WTC11 (cell line): ENCODE data around the gene DDN. TPM values are rescaled to one million over a fixed set of nuclear protein-coding genes. Genes with fewer than 3 reads are reported as not detected.

Experiments
- ATAC-seq: fragments of 200-7000 bp; cut with Tn5 transposase; 2 replicates; pipeline ENCODE4 v1.10.0; 2021; ENCODE audit warnings: mild to moderate bottlenecking, moderate library complexity
- CTCF ChIA-PET: fragments of 300-600 bp; sonication (Branson Sonifier 250); formaldehyde crosslinking; loops from one replicate; lab custom pipeline; 2021; ENCODE audit warnings: antibody characterized with exemption; lab: Charles Lee
- POLR2A ChIA-PET: fragments of 350-600 bp; sonication (Branson Sonifier 250); formaldehyde crosslinking; loops from one replicate; lab custom pipeline; 2021; ENCODE audit warnings: antibody characterized with exemption; lab: Charles Lee
- DNase-seq: peaks from one replicate; pipeline ENCODE4 v3.0.0; 2021; ENCODE audit warnings: low spot score
- H3K27ac Mint-ChIP-seq: 2 replicates; pipeline ENCODE4 v1.8.0; 2021; ENCODE audit warnings: mixed read lengths
- H3K27me3 Mint-ChIP-seq: 2 replicates; pipeline ENCODE4 v1.8.0; 2021; ENCODE audit warnings: low read depth, mild to moderate bottlenecking, moderate library complexity, mixed read lengths
- H3K36me3 Mint-ChIP-seq: 2 replicates; pipeline ENCODE4 v1.8.0; 2021; ENCODE audit warnings: mixed read lengths
- H3K4me1 Mint-ChIP-seq: 2 replicates; pipeline ENCODE4 v1.8.0; 2022; ENCODE audit warnings: mixed read lengths
- H3K4me3 Mint-ChIP-seq: 2 replicates; pipeline ENCODE4 v1.8.0; 2021; ENCODE audit warnings: mild to moderate bottlenecking, moderate library complexity, mixed read lengths
- H3K9me3 Mint-ChIP-seq: 2 replicates; pipeline ENCODE4 v1.8.0; 2021; ENCODE audit warnings: mixed read lengths
- ETV6 ChIP-seq: sonication (generic); formaldehyde crosslinking; IDR thresholded peaks from 2 replicates; pipeline ENCODE4 v1.8.1; 2022; ENCODE audit warnings: mild to moderate bottlenecking, missing genetic modification reagents
- FOXP4 ChIP-seq: sonication (generic); formaldehyde crosslinking; IDR thresholded peaks from 2 replicates; pipeline ENCODE4 v1.8.0; 2022; ENCODE audit warnings: mild to moderate bottlenecking, missing genetic modification reagents
- JAZF1 ChIP-seq: fragments of 250-450 bp; sonication (Bioruptor Pico); IDR thresholded peaks from 2 replicates; pipeline ENCODE4 v1.9.0; 2021; ENCODE audit warnings: moderate library complexity, mild to moderate bottlenecking, inconsistent platforms
- NR1H2 ChIP-seq: sonication (generic); formaldehyde crosslinking; IDR thresholded peaks from 2 replicates; pipeline ENCODE4 v1.9.0; 2021; ENCODE audit warnings: mild to moderate bottlenecking, moderate library complexity, missing genetic modification reagents
- NR3C1 ChIP-seq: sonication (generic); formaldehyde crosslinking; conservative IDR thresholded peaks from 2 replicates; pipeline ENCODE4 v1.8.1; 2023; ENCODE audit warnings: low read depth, mild to moderate bottlenecking, missing genetic modification reagents
- PREB ChIP-seq: sonication (generic); formaldehyde crosslinking; IDR thresholded peaks from 2 replicates; pipeline ENCODE4 v1.8.1; 2022; ENCODE audit warnings: mild to moderate bottlenecking, missing genetic modification reagents, moderate library complexity, borderline replicate concordance
- RELA ChIP-seq: sonication (generic); formaldehyde crosslinking; IDR thresholded peaks from 2 replicates; pipeline ENCODE4 v1.8.1; 2022; ENCODE audit warnings: missing genetic modification reagents, mild to moderate bottlenecking, borderline replicate concordance
- RORB ChIP-seq: fragments of 250-450 bp; sonication (Bioruptor Pico); IDR thresholded peaks from 2 replicates; pipeline ENCODE4 v1.9.0; 2021; ENCODE audit warnings: mild to moderate bottlenecking
- SOX15 ChIP-seq: fragments of 250-450 bp; sonication (Bioruptor Pico); IDR thresholded peaks from 2 replicates; pipeline ENCODE4 v1.9.0; 2021; ENCODE audit warnings: mild to moderate bottlenecking
- SP1 ChIP-seq: sonication (generic); formaldehyde crosslinking; conservative IDR thresholded peaks from 2 replicates; pipeline ENCODE4 v1.8.1; 2022; ENCODE audit warnings: missing genetic modification reagents
- TEAD1 ChIP-seq: sonication (generic); formaldehyde crosslinking; IDR thresholded peaks from 2 replicates; pipeline ENCODE4 v1.8.0; 2022; ENCODE audit warnings: mild to moderate bottlenecking, missing genetic modification reagents
- ZNF138 ChIP-seq: sonication (generic); formaldehyde crosslinking; conservative IDR thresholded peaks from 2 replicates; pipeline ENCODE4 v1.8.1; 2022; ENCODE audit warnings: mild to moderate bottlenecking, moderate library complexity, missing genetic modification reagents
- ZNF219 ChIP-seq: sonication (generic); formaldehyde crosslinking; IDR thresholded peaks from 2 replicates; pipeline ENCODE4 v1.8.0; 2023; ENCODE audit warnings: missing genetic modification reagents, mild to moderate bottlenecking, borderline replicate concordance
- ZNF263 ChIP-seq: sonication (generic); formaldehyde crosslinking; IDR thresholded peaks from 2 replicates; pipeline ENCODE4 v1.8.1; 2022; ENCODE audit warnings: low read depth, mild to moderate bottlenecking, moderate library complexity, missing genetic modification reagents
- ZNF317 ChIP-seq: sonication (generic); formaldehyde crosslinking; IDR thresholded peaks from 2 replicates; pipeline ENCODE4 v1.8.1; 2023; ENCODE audit warnings: low read depth, mild to moderate bottlenecking, moderate library complexity, missing genetic modification reagents, borderline replicate concordance
- ZNF416 ChIP-seq: fragments of 250-450 bp; sonication (Bioruptor Pico); IDR thresholded peaks from 2 replicates; pipeline ENCODE4 v1.9.0; 2021; ENCODE audit warnings: mild to moderate bottlenecking, inconsistent platforms
- ZNF425 ChIP-seq: fragments of 250-450 bp; sonication (Bioruptor Pico); conservative IDR thresholded peaks from 2 replicates; pipeline ENCODE4 v1.9.0; 2021; ENCODE audit warnings: mild to moderate bottlenecking
- total RNA-seq: library from RNA; stranded (reverse); gene quantifications from 3 replicates; pipeline ENCODE4 v1.2.3, GENCODE V29; 2021

Gene DDN
- total RNA-seq, 1 experiment from 2014 or later: 0.33 TPM

GRCh38 chr12:48960834-48961233, 38.3 kb downstream of the DDN start:
- Mint-ChIP-seq H3K27me3 (peaks cover 7% of the 10 kb centered on the region; the same call in 1 of the 2 replicates), H3K4me1 (peaks cover 33% of the 10 kb centered on the region), H3K27ac (no peak overlapping the region), H3K4me3 (no peak overlapping the region), H3K36me3 (no peaks in the 10 kb centered on the region), H3K9me3 (no peaks in the 10 kb centered on the region)
- POLR2A ChIA-PET: no interaction called here
- CTCF ChIA-PET: interaction anchor here (1.3 to 1.5 kb wide), 2 partner anchors 27 to 36 kb away, joined by 5 to 7 read pairs; no protein-coding TSS in a partner anchor
- DNase-seq (no peak), ATAC-seq (no peak)
- TF ChIP-seq NR1H2 (CRISPR knock-in tag): no peak
- no peak for TF ChIP-seq ZNF219 (CRISPR knock-in tag)
- no peak for TF ChIP-seq RELA (CRISPR knock-in tag)
- TF ChIP-seq ETV6 (CRISPR knock-in tag): no peak
- TF ChIP-seq RORB (CRISPR knock-in tag): no peak
- no peak for TF ChIP-seq NR3C1 (CRISPR knock-in tag)
- no peak for TF ChIP-seq ZNF138 (CRISPR knock-in tag)
- no peak for TF ChIP-seq TEAD1 (CRISPR knock-in tag)
- TF ChIP-seq SOX15: no peak
- TF ChIP-seq SP1 (CRISPR knock-in tag): no peak
- no peak for TF ChIP-seq ZNF317 (CRISPR knock-in tag)
- no peak for TF ChIP-seq ZNF425 (CRISPR knock-in tag)
- no peak for TF ChIP-seq FOXP4 (CRISPR knock-in tag)
- no peak for TF ChIP-seq PREB (CRISPR knock-in tag)
- no peak for TF ChIP-seq ZNF263

GRCh38 chr12:48958049-48958388, 41.2 kb downstream of the DDN start:
- TF ChIP-seq JAZF1 (CRISPR knock-in tag) (no peak), ZNF416 (no peak)
- POLR2A ChIA-PET: interaction anchor here (0.6 to 1.8 kb wide), 8 partner anchors 10 to 384 kb away, joined by 3 to 10 read pairs (median 5); partner anchors contain the start of genes DDX23 and FKBP11
- no peak for ATAC-seq

More at GRCh38 chr12:48958049-48958388, 41.2 kb downstream of the DDN start:
- H3K36me3 Mint-ChIP-seq: peaks cover 11% of the 10 kb centered on the region
- H3K9me3 Mint-ChIP-seq: no peaks in the 10 kb centered on the region
- CTCF ChIA-PET: interaction anchor here (0.7 to 3.6 kb wide), 17 partner anchors 8 to 205 kb away, joined by 3 to 38 read pairs (median 10); partner anchors contain the start of genes WNT1 and WNT10B
- H3K4me1 Mint-ChIP-seq: peaks cover 31% of the 10 kb centered on the region
- H3K27me3 Mint-ChIP-seq: peaks cover 7% of the 10 kb centered on the region; the same call in 1 of the 2 replicates
- peak overlapping the region; percentile 95 for H3K4me3 Mint-ChIP-seq
- DNase-seq: no peak
- peak overlapping the region; percentile 80 for H3K27ac Mint-ChIP-seq
